ENCODE measurements around the gene GRIK5.

GRIK5 gene

GRCh38 chr19:41981724-41982123 lies 88.3 kb downstream of the GRIK5 start:
- no peak for TF ChIP-seq CTCF (IDR thresholded peaks at IDR 0.05; ENCODE audit: insufficient read depth, low read length, missing control alignments)
- CTCF ChIA-PET = no interaction called here
- H3K4me3 ChIP-seq (ENCODE audit: low read depth, low read length) = no peak overlapping the region
- POLR2A ChIA-PET = no interaction called here
- no peak for DNase-seq (ENCODE audit: low read depth, low spot score)

GRCh38 chr19:41978470-41978869 lies 91.5 kb downstream of the GRIK5 start:
- DNase-seq (ENCODE audit: low read depth, low spot score) = no peak
- ChIA-PET CTCF (interaction anchor here (1.2 kb wide), 1 partner anchor 56 kb away, joined by 3 read pairs; no protein-coding TSS in a partner anchor), POLR2A (no interaction called here)
- TF ChIP-seq CTCF (IDR thresholded peaks at IDR 0.05; ENCODE audit: insufficient read depth, low read length, missing control alignments) = no peak
- no peak overlapping the region for H3K4me3 ChIP-seq (ENCODE audit: low read depth, low read length)

GRCh38 chr19:41977916-41978315 lies 92.1 kb downstream of the GRIK5 start:
- CTCF ChIA-PET = no interaction called here
- no peak for TF ChIP-seq CTCF (IDR thresholded peaks at IDR 0.05; ENCODE audit: insufficient read depth, low read length, missing control alignments)
- no peak for DNase-seq (ENCODE audit: low read depth, low spot score)
- H3K4me3 ChIP-seq (ENCODE audit: low read depth, low read length) = no peak overlapping the region
- POLR2A ChIA-PET = no interaction called here

GRCh38 chr19:41974652-41975051 lies 95.4 kb downstream of the GRIK5 start:
- no peak for TF ChIP-seq CTCF (IDR thresholded peaks at IDR 0.05; ENCODE audit: insufficient read depth, low read length, missing control alignments)
- H3K4me3 ChIP-seq (ENCODE audit: low read depth, low read length) = no peak overlapping the region
- ChIA-PET CTCF (interaction anchor here (0.6 kb wide), 1 partner anchor 134 kb away, joined by 3 read pairs; no protein-coding TSS in a partner anchor), POLR2A (no interaction called here)
- DNase-seq (ENCODE audit: low read depth, low spot score) = no peak

GRCh38 chr19:41971363-41971762 lies 98.6 kb downstream of the GRIK5 start:
- no peak for TF ChIP-seq CTCF (IDR thresholded peaks at IDR 0.05; ENCODE audit: insufficient read depth, low read length, missing control alignments)
- no peak overlapping the region for H3K4me3 ChIP-seq (ENCODE audit: low read depth, low read length)
- no peak for DNase-seq (ENCODE audit: low read depth, low spot score)
- CTCF ChIA-PET = no interaction called here
- POLR2A ChIA-PET = no interaction called here

GRCh38 chr19:41969772-41970458 lies 100.1 kb downstream of the GRIK5 start:
- no peak overlapping the region for H3K4me3 ChIP-seq (ENCODE audit: low read depth, low read length)
- POLR2A ChIA-PET = no interaction called here
- TF ChIP-seq CTCF (IDR thresholded peaks at IDR 0.05; ENCODE audit: insufficient read depth, low read length, missing control alignments) = no peak
- no peak for DNase-seq (ENCODE audit: low read depth, low spot score)
- CTCF ChIA-PET = no interaction called here
